Testis (tissue), 2 donors: ENCODE data around the gene CNTN5.

Experiments
- CTCF ChIP-seq, 3 experiments: fragments of 450-650 bp in 2 of 3; fragments of 200-600 bp in 1 of 3; sonication (generic) in 1 of 3; IDR thresholded peaks; one replicate each; pipeline ENCODE4 v1.5.1; 2016 to 2019; ENCODE audit warnings: antibody characterized with exemption in 3 of 3, mild to moderate bottlenecking in 2 of 3, moderate library complexity in 1 of 3
- POLR2A ChIP-seq: fragments of 450-650 bp; IDR thresholded peaks from one replicate; pipeline ENCODE4 v1.6.1; 2017; ENCODE audit warnings: antibody characterized with exemption, mild to moderate bottlenecking, moderate library complexity

GRCh38 chr11:100383357-100383865, 1362.7 kb downstream of the CNTN5 start:
- TF ChIP-seq POLR2A (no peak), CTCF (IDR thresholded peaks at IDR 0.05) (no peak)
